NCI-H526 (cell line): Measurements from ENCODE around the gene MMP3.

ENCODE experiments used
- DNase-seq, 2 experiments: peaks; one replicate each; lab custom pipeline; 2025; lab: John Stamatoyannopoulos, UW

The MMP3 gene

DNA sequence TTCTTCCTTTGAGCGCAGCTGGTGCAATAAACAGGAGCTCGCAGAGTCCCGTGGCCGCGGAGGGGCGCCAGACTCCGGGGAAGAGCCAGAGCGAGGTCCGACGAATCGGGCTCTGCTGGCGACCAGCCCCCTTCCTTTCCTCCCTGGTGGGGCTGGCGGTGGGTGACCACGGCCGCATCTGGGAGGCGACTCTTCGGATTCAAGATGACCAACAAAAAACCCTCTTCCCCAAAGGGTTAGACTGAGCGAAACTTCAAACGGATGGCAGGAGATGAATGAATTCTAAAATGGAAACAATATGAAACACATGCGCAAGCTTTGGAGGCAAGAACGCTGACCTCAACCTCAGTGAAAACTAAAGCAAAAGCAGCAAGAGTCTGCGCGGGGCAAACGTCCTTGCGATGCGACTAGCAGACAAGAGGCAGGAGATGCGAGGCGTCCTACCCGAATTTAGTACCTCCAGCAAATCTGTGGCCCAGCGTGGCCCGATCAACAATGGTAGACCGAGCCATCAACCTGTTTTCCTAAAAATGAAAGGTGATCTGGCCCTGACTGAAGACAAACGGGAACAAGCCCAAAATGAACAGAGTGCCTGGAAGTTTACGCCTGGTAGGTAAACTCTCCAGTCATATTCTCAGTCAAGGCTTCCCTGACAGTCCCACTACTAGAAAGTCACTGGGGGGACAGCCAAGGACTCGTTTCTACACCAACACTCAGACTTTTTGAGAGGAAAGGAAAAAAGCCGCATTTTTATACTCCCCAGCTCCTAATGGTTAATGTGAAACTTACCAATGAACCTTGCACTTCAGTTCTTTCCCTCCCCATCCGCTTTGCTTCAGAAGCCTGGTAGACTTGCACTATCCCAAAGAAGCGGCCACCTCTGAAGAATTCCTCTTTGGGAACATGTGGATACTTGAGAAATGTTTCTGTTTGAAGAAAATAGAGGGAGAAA lies 11.6 kb downstream of the MMP3 start:
- no peak for DNase-seq

- no peak for DNase-seq
Measured at GRCh38 chr11:102831128-102831488, 12.3 kb downstream of the MMP3 start.

- no peak for DNase-seq
Measured at GRCh38 chr11:102830001-102830727, 13.2 kb downstream of the MMP3 start.

GRCh38 chr11:102829316-102830000 lies 14.0 kb downstream of the MMP3 start:
- DNase-seq, result no peak

GRCh38 chr11:102824556-102824955 lies 18.9 kb downstream of the MMP3 start:
- no peak for DNase-seq

DNA sequence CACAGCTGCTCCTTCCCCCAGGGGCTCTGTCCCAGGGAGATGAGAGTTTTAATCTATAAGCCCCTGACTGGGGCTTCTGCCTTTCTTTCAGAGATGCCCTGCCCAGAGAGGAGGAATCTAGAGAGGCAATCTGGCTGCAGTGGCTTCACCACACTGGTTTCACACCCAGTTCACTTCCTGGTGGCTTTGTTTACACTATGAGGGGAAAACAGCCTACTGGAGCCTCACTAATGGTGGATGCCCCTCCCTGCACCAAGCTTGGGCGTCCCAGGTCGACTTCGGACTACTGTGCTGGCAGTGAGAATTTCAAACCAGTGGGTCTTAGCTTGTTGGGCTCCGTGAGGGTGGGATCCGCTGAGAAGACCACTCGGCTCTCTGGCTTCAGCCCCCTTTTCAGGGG lies 23.9 kb downstream of the MMP3 start:
- no peak for DNase-seq

- DNase-seq, result no peak
Measured at GRCh38 chr11:102813484-102813883, 29.9 kb downstream of the MMP3 start.

DNA sequence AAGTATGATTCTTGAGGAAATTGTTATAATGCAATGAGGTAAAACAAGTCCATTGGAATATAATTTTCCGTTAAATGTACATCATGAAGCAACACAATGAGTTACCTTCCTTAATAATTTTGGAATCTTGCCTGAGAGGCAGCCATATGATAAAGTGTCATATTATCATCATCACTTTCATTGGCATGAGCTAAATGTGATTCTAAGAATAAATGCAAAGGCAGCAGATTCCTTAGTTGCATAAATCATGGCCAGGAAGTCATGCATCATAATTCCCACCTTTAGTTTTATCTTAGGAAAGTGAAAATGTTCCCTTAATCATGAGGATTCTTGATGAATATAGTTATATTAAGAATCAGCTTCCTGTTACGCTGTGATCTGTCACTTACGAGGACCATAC lies 31.2 kb downstream of the MMP3 start:
- DNase-seq, result no peak

- DNase-seq, result peak in 1 of 2 experiments; percentile 54
Measured at GRCh38 chr11:102810950-102811660, 32.3 kb downstream of the MMP3 start.

DNA sequence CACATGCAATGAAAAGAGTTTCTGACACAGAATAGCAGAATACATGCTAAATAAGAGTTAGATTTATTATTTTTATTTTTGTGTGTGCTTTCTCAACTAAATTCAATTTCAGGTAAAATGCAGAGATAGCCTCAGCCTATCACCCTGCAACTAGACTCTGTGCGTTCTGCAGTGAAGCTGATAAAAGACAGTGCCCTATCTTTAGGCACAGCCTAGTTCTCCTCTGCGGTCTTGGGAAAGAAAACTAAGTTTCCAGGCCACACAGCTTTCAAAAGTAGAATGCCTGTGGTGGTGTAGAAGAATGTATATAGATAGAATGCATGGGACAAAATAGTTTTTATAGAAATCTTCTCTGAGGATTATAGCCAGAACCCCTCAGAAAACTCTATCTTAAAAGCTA lies 33.4 kb downstream of the MMP3 start:
- DNase-seq, result no peak

GRCh38 chr11:102807921-102808320 lies 35.5 kb downstream of the MMP3 start:
- DNase-seq, result peak; percentile 58 to 92

DNA sequence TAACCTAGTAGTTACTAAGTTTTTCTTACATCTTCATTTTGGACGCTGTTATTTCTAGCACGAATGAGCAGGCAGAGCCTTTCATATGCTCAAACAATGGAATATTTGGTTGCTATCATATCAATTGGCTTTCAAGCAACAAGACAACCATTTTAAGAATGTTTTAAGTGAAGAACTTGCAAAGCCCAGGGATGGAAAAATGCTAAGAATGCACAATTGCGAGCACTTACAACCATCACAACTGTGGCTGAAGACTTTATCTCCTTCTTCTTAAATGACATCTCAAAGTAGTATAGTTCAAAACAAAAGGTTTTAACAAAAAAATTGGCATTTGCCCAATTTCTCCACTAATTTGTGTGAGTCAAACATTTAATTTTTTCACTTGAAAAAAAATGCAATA lies 37.1 kb downstream of the MMP3 start:
- DNase-seq, result no peak

DNA sequence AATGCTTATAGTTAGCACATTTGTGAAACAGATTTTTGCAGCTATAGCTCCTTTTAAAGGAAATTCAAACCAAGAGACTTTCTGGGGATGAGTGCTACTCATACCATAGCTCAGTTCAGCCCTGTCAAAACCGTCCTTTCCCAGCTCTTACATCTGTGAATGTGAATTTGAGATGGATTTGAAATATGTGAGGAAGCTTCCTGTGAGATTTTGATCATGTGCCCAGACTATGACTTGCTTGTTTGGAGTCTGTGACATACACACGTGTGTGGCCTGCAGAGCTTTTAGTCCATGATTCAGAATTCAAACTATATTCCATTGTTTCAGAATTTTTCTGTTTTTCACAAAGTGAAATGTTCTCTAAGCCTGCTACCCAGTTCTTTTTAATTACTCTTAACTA lies 41.1 kb downstream of the MMP3 start:
- DNase-seq, result no peak

DNA sequence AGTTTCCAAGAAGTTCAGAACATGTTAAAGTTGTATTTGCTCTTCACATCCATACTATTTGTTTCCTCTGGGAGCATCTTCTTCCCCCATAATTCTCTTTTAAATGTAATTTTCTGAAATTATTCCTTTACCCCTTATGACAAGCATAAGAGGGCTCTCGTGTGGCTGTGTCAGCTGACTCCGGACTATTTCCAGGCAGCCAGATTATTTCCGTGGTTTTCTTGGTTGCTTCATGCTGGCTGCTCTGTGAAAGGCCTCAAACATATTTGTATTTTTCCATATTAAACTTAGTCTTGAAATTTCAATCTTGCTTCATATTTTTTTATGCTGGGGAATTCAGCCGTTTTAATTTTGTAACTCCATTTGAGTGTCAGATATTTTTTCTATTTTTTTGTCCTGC lies 42.6 kb downstream of the MMP3 start:
- DNase-seq, result no peak

- no peak for DNase-seq
Measured at GRCh38 chr11:102799681-102800340, 43.6 kb downstream of the MMP3 start.

- no peak for DNase-seq
Measured at GRCh38 chr11:102798012-102798746, 45.2 kb downstream of the MMP3 start, which contains the start of gene MMP1. Gene MMP1 (minus strand): TSS chr11:102798160. CDS start chr11:102798092, 68 bp downstream.

DNA sequence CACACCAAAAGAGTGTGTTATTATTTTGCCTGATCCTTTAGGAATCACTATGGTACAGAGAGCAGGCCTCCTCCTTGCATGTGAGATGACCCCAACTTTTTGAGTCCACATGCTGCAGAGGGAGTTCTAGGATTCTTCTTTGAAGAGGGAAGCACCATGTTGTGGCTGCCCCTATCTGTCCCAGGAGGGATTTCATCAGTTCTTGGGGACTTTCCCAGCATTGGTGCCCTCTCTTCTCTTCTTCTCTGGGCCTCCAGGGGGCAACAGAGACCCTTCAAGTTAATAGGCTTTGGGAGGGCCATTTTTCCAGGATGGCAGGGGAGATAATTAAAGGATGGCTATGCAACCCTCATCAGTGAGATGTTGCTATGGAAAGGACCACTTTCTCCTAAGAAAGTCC lies 49.0 kb downstream of the MMP3 start:
- DNase-seq, result peak; percentile 17 to 43

GRCh38 chr11:102793677-102794290 lies 49.6 kb downstream of the MMP3 start:
- DNase-seq, result no peak

DNA sequence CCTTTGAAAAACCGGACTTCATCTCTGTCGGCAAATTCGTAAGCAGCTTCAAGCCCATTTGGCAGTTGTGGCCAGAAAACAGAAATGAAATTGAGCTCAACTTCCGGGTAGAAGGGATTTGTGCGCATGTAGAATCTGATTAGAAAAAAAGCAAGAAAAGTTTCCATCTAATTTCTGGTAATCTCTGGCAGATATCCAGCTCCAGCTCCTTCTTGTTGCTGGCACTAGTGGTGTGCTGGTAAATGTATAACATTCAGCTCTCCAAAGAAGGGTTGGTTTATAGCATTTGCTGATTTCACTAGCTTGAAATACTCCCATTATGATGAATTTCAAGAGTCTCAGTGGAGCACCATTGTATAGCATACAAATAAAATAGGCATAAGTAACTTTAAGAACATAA lies 50.8 kb downstream of the MMP3 start:
- DNase-seq, result no peak
